Bone marrow (tissue), 2 donors: Measurements from ENCODE around the gene CPLX1.

ENCODE experiments used
- DNase-seq, 2 donors: peaks; one replicate each; lab custom pipeline; 2025; lab: John Stamatoyannopoulos, UW

Gene CPLX1

GRCh38 chr4:832536-832935 is 6.6 kb upstream of the CPLX1 start:
- no peak for DNase-seq

- no peak for DNase-seq
These were observed 6.2 kb upstream of the CPLX1 start for GRCh38 chr4:832108-832507.

- no peak for DNase-seq
These were observed 5.5 kb upstream of the CPLX1 start for GRCh38 chr4:831483-831805.

GRCh38 chr4:830601-831482 is 4.9 kb upstream of the CPLX1 start:
- DNase-seq: no peak

- no peak for DNase-seq
These were observed 4.1 kb upstream of the CPLX1 start for GRCh38 chr4:829761-830600.

- no peak for DNase-seq
These were observed 3.4 kb upstream of the CPLX1 start for GRCh38 chr4:829291-829690.

- DNase-seq: no peak
These were observed 2.8 kb upstream of the CPLX1 start for GRCh38 chr4:828641-829271.

- DNase-seq: no peak
These were observed 1.5 kb upstream of the CPLX1 start for GRCh38 chr4:827209-828081.

- no peak for DNase-seq
These were observed 729 bp upstream of the CPLX1 start for GRCh38 chr4:826508-827208.

GRCh38 chr4:825063-825970 is 612 bp downstream of the CPLX1 start:
- DNase-seq: no peak

GRCh38 chr4:824461-825062 is 1.4 kb downstream of the CPLX1 start:
- DNase-seq: no peak

GRCh38 chr4:823761-824460 is 2.0 kb downstream of the CPLX1 start:
- no peak for DNase-seq

GRCh38 chr4:823176-823760 is 2.7 kb downstream of the CPLX1 start:
- no peak for DNase-seq

GRCh38 chr4:822361-823175 is 3.4 kb downstream of the CPLX1 start:
- DNase-seq: no peak

GRCh38 chr4:821631-822030 is 4.3 kb downstream of the CPLX1 start:
- no peak for DNase-seq

GRCh38 chr4:821181-821591 is 4.7 kb downstream of the CPLX1 start:
- no peak for DNase-seq

- no peak for DNase-seq
These were observed 5.4 kb downstream of the CPLX1 start for GRCh38 chr4:820230-821172.
